HEK293 (cell line): Measurements from ENCODE around the gene ROBO1.

Source experiments
- CTCF ChIP-seq: fragments of 450-650 bp; formaldehyde crosslinking; IDR thresholded peaks from 2 replicates; pipeline ENCODE4 v1.5.1; 2016; ENCODE audit warnings: missing biosample characterization, missing genetic modification characterization
- EGR2 ChIP-seq: fragments of 450-650 bp; formaldehyde crosslinking; IDR thresholded peaks from 2 replicates; pipeline ENCODE4 v1.5.1; 2016; ENCODE audit warnings: low read depth, missing biosample characterization, missing genetic modification characterization
- HOXA7 ChIP-seq: sonication (generic); formaldehyde crosslinking; IDR thresholded peaks from 2 replicates; pipeline ENCODE4 v1.8.1; 2022; ENCODE audit warnings: missing genetic modification reagents, borderline replicate concordance
- KLF17 ChIP-seq: fragments of 450-650 bp; formaldehyde crosslinking; IDR thresholded peaks from 2 replicates; pipeline ENCODE4 v1.5.1; 2016; ENCODE audit warnings: missing biosample characterization, missing genetic modification characterization
- KLF7 ChIP-seq: fragments of 450-650 bp; formaldehyde crosslinking; IDR thresholded peaks from 2 replicates; pipeline ENCODE4 v1.5.1; 2016; ENCODE audit warnings: missing biosample characterization, missing genetic modification characterization, borderline replicate concordance
- PATZ1 ChIP-seq: fragments of 450-650 bp; formaldehyde crosslinking; IDR thresholded peaks from 2 replicates; pipeline ENCODE4 v1.5.1; 2016; ENCODE audit warnings: missing biosample characterization, missing genetic modification characterization
- ZNF184 ChIP-seq: fragments of 450-650 bp; IDR thresholded peaks from 2 replicates; pipeline ENCODE4 v1.5.1; 2018; ENCODE audit warnings: missing biosample characterization, mild to moderate bottlenecking, missing genetic modification characterization
- ZNF266 ChIP-seq: fragments of 450-650 bp; formaldehyde crosslinking; IDR thresholded peaks from 2 replicates; pipeline ENCODE4 v1.5.1; 2016; ENCODE audit warnings: missing biosample characterization, missing genetic modification characterization, low read depth
- ZNF426 ChIP-seq: fragments of 450-650 bp; formaldehyde crosslinking; IDR thresholded peaks from 2 replicates; pipeline ENCODE4 v1.5.1; 2017; ENCODE audit warnings: missing biosample characterization, missing genetic modification characterization, mild to moderate bottlenecking, inconsistent platforms, moderate library complexity
- ZNF501 ChIP-seq: fragments of 450-650 bp; formaldehyde crosslinking; IDR thresholded peaks from 2 replicates; pipeline ENCODE4 v1.5.1; 2016; ENCODE audit warnings: missing biosample characterization, missing genetic modification characterization
- ZNF530 ChIP-seq: fragments of 450-650 bp; formaldehyde crosslinking; IDR thresholded peaks from 2 replicates; pipeline ENCODE4 v1.5.1; 2016; ENCODE audit warnings: low read depth, missing biosample characterization, missing genetic modification characterization
- ZNF624 ChIP-seq: fragments of 450-650 bp; formaldehyde crosslinking; IDR thresholded peaks from 2 replicates; pipeline ENCODE4 v1.5.1; 2017; ENCODE audit warnings: missing biosample characterization, missing genetic modification characterization
- ZNF629 ChIP-seq: fragments of 450-650 bp; formaldehyde crosslinking; IDR thresholded peaks from 2 replicates; pipeline ENCODE4 v1.5.1; 2017; ENCODE audit warnings: missing biosample characterization, missing genetic modification characterization
- ZNF704 ChIP-seq: fragments of 450-650 bp; formaldehyde crosslinking; IDR thresholded peaks from 2 replicates; pipeline ENCODE4 v1.5.1; 2016; ENCODE audit warnings: missing biosample characterization, missing genetic modification characterization

GRCh38 chr3:78979028-78979427 lies 788.8 kb downstream of the ROBO1 start:
- TF ChIP-seq ZNF629 (tag by site-specific recombination) (no peak), CTCF (tag by site-specific recombination) (no peak), ZNF184 (tag by site-specific recombination) (no peak), PATZ1 (tag by site-specific recombination) (no peak), ZNF426 (tag by site-specific recombination) (no peak), ZNF266 (tag by site-specific recombination) (no peak), KLF7 (tag by site-specific recombination) (no peak), KLF17 (no peak), ZNF704 (no peak), HOXA7 (no peak), EGR2 (tag by site-specific recombination) (no peak), ZNF530 (tag by site-specific recombination) (no peak), ZNF501 (tag by site-specific recombination) (no peak), ZNF624 (tag by site-specific recombination) (no peak)
